ENCODE measurements around the gene PEBP1. TPM values are rescaled to one million over a fixed set of nuclear protein-coding genes. Genes with fewer than 3 reads are reported as not detected.
A peak's percentile ranks its signal among the peaks of the same experiment; 100 is the strongest.

The PEBP1 gene
- total RNA-seq, 1 experiment from 2014 or later = 320 TPM

DNA sequence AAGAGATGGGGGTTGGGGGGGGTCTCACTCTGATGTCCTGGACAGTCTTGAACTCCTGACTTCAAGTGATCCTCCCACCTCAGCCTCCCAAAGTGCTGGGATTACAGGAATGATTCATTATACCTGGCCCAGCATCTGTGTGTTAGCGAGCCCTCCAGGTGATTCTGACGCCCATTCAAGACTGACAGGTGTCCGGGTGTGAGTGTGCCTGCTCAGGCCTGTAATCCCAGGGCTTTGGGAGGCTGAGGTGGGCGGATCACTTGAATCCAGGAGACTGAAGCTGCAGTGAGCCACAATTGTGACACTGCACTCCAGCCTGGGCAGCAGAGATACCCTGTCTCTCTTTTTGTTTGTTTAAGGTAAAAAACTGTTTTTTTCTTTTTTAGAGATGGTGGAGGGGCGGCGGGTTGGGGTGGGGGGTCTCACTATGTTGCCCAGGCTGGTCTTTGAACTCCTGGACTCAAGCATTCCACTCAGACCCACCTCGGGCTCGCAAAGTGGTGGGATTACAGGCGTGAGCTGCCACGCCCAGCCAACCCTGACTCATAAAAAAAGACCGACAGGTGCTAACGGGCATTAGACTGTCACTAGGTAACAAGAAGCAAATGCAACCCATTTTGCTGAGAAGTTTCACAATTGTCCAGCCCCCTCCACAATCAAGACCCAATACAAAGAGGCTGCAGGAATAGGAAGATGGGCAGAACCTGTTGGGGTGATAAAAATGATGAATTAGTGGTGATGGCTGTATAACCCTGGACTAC lies 36.8 kb upstream of the PEBP1 start:
- H3K4me3 Mint-ChIP-seq = no peak overlapping the region
- Histone ChIP-seq H4K5ac (ENCODE audit: insufficient read length, low read depth, low read length) (no peak overlapping the region), H3K18ac (ENCODE audit: insufficient read length, low read depth, low read length) (no peak overlapping the region), H3K4me2 (ENCODE audit: insufficient read depth, insufficient read length, low read length) (no peak overlapping the region), H2BK12ac (ENCODE audit: insufficient read length, low read depth, low read length) (no peak overlapping the region), H4K91ac (ENCODE audit: insufficient read length, low read depth, low read length) (no peak overlapping the region), H3K79me2 (ENCODE audit: insufficient read depth, low read length) (peaks cover 10% of the 10 kb centered on the region; the same call in 1 of the 2 replicates), H3K23me2 (ENCODE audit: insufficient read length, low read depth, low read length, poor library complexity, severe bottlenecking) (peaks cover 6% of the 10 kb centered on the region), H2BK5ac (ENCODE audit: insufficient read length, low read length) (no peak overlapping the region), H3K9me3 (ENCODE audit: control insufficient read depth, low read depth, low read length) (no peaks in the 10 kb centered on the region), H3K56ac (ENCODE audit: insufficient read length, low read depth, low read length) (no peak overlapping the region), H3K27ac (ENCODE audit: insufficient read length, low read depth, low read length) (no peak overlapping the region), H3K4me1 (ENCODE audit: insufficient read depth, low read length) (peaks cover 7% of the 10 kb centered on the region; the same call in 1 of the 2 replicates), H3K4ac (ENCODE audit: low read depth, low read length) (no peak overlapping the region), H3K23ac (ENCODE audit: insufficient read length, low read depth, low read length) (no peak overlapping the region), H3T11ph (ENCODE audit: low read length) (no peak overlapping the region), H4K8ac (replicated peaks; ENCODE audit: insufficient read length, low read depth, low read length) (no peak overlapping the region), H2AFZ (ENCODE audit: low read length) (no peak overlapping the region), H4K20me1 (ENCODE audit: control insufficient read depth, insufficient read depth, insufficient read length) (no peaks in the 10 kb centered on the region), H2AK5ac (ENCODE audit: insufficient read length, low read length) (no peak overlapping the region), H2BK20ac (ENCODE audit: low read depth, low read length, poor library complexity, severe bottlenecking) (no peak overlapping the region), H3K14ac (ENCODE audit: insufficient read depth, low read length) (no peak overlapping the region), H3K79me1 (ENCODE audit: insufficient read depth, low read depth, low read length, poor library complexity, severe bottlenecking) (peaks cover 9% of the 10 kb centered on the region), H3K9ac (ENCODE audit: extremely low read depth, insufficient read length, low read length) (no peak overlapping the region), H2BK15ac (ENCODE audit: low read depth, low read length) (no peak overlapping the region), H3K27me3 (ENCODE audit: insufficient read depth, low read length) (no peaks in the 10 kb centered on the region), H2BK120ac (ENCODE audit: low read depth, low read length, poor library complexity, severe bottlenecking) (no peak overlapping the region)
- no CpG with 5 or more reads among the region's 12 CpGs for WGBS (ENCODE audit: extremely low coverage, insufficient read length, low lambda C conversion rate)
- H3K9me3 Mint-ChIP-seq = no peaks in the 10 kb centered on the region
- TF ChIP-seq, protein P1, sequence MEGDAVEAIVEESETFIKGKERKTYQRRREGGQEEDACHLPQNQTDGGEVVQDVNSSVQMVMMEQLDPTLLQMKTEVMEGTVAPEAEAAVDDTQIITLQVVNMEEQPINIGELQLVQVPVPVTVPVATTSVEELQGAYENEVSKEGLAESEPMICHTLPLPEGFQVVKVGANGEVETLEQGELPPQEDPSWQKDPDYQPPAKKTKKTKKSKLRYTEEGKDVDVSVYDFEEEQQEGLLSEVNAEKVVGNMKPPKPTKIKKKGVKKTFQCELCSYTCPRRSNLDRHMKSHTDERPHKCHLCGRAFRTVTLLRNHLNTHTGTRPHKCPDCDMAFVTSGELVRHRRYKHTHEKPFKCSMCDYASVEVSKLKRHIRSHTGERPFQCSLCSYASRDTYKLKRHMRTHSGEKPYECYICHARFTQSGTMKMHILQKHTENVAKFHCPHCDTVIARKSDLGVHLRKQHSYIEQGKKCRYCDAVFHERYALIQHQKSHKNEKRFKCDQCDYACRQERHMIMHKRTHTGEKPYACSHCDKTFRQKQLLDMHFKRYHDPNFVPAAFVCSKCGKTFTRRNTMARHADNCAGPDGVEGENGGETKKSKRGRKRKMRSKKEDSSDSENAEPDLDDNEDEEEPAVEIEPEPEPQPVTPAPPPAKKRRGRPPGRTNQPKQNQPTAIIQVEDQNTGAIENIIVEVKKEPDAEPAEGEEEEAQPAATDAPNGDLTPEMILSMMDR (conservative IDR thresholded peaks at IDR 0.05) = no peak
- 0 out of 7 replicates have a peak overlapping the region, but pooled peaks of 1 of the 3 experiments have one; percentile 47 for H3K27ac Mint-ChIP-seq
- no peaks in the 10 kb centered on the region for H3K27me3 Mint-ChIP-seq (ENCODE audit: low read depth)
- H3K36me3 Mint-ChIP-seq (ENCODE audit: insufficient read depth in 1 of 3, low read depth in 3 of 3) = peaks cover 18 to 48% (median 18%) of the 10 kb centered on the region in 3 experiments
- peaks cover 20 to 21% of the 10 kb centered on the region in 2 experiments for H3K4me1 Mint-ChIP-seq
- no peak for DNase-seq
